ENCODE data around the gene LEP.

DNA sequence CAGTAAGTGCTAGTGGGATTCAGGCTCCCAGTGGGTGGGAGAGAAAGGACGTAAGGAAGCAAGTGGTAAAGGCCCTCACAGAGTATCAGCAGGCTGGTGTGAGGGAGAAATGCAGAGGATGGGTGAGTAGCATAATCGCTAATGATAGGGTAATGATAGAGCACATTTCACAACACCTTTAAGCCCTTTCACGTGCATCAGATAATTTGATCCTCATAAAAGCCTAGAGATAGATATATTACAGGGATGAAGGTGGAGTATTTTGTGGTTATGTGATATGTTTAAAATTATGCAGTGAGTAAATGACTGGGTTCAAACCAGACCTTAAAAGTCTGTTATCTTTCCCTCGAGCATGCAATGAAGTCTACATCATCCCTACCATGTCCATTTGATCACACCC lies 10.3 kb downstream of the LEP start:
- TF ChIP-seq GATA2 (IDR thresholded peaks at IDR 0.05; ENCODE audit: low read depth, low read length) (no peak), GATA3 (IDR thresholded peaks at IDR 0.05; ENCODE audit: low read depth, low read length) (no peak)
